Progenitor cell of endocrine pancreas (in vitro differentiated cells): Measurements from ENCODE around the gene RAB29. TPM values are rescaled to one million over a fixed set of nuclear protein-coding genes. Genes with fewer than 3 reads are reported as not detected.

Experiments used
- DNase-seq: peaks from one replicate; pipeline ENCODE4 v3.0.0; 2021; ENCODE audit warnings: low spot score; ENCODE audit not compliant: unreplicated experiment
- H3K27ac Mint-ChIP-seq: 2 replicates; pipeline ENCODE4 v1.8.0; 2021; ENCODE audit warnings: mild to moderate bottlenecking, moderate library complexity, mixed read lengths
- H3K27me3 Mint-ChIP-seq: 2 replicates; pipeline ENCODE4 v1.8.0; 2021; ENCODE audit warnings: mixed read lengths
- H3K36me3 Mint-ChIP-seq: 2 replicates; pipeline ENCODE4 v1.8.0; 2022; ENCODE audit warnings: mixed read lengths; ENCODE audit not compliant: insufficient read depth
- H3K4me1 Mint-ChIP-seq: 2 replicates; pipeline ENCODE4 v1.8.0; 2021; ENCODE audit warnings: low read depth, mixed read lengths
- H3K4me3 Mint-ChIP-seq: 2 replicates; pipeline ENCODE4 v1.8.0; 2021; ENCODE audit warnings: low read depth, mild to moderate bottlenecking, moderate library complexity, mixed read lengths
- H3K9me3 Mint-ChIP-seq: 2 replicates; pipeline ENCODE4 v1.8.0; 2021; ENCODE audit warnings: low read depth, mixed read lengths
- total RNA-seq: library from RNA; stranded (reverse); gene quantifications from 2 replicates; pipeline ENCODE4 v1.2.1, GENCODE V29; 2021
- TF ChIP-seq, protein P1 (sequence below): fragments of 200-600 bp; sonication (generic); IDR thresholded peaks from one replicate; pipeline ENCODE4 v1.5.0; 2021; ENCODE audit warnings: antibody characterized with exemption, mild to moderate bottlenecking; ENCODE audit not compliant: unreplicated experiment

RAB29 gene
- total RNA-seq, 1 donor from 2014 or later = 7.5 TPM

DNA sequence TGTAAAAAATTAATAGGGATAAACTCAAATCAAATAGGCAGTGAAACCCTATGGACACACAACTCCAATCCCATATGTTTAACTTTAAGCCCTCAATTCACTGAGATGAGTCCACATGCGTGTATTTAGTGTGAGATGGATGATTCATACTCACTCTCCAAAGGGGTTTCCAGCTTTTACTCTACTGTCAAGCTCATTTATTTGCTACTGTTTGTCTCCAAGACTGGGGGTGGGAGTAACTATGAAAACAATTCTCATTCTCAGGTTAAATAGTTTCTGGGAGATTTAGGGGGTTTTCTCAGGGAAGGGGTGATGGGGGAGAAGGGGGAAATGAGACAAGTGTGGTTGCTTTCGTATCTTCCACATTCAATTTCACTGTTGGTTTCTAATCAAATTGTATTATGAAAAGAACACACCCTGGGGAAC lies 2.7 kb downstream of the RAB29 start:
- DNase-seq = no peak
- no peaks in the 10 kb centered on the region for H3K36me3 Mint-ChIP-seq
- peaks cover 10% of the 10 kb centered on the region for H3K4me1 Mint-ChIP-seq
- peaks cover 37% of the 10 kb centered on the region for H3K27me3 Mint-ChIP-seq
- no peak overlapping the region for H3K27ac Mint-ChIP-seq
- H3K4me3 Mint-ChIP-seq = no peak overlapping the region
- H3K9me3 Mint-ChIP-seq = no peaks in the 10 kb centered on the region
- TF ChIP-seq, protein P1, sequence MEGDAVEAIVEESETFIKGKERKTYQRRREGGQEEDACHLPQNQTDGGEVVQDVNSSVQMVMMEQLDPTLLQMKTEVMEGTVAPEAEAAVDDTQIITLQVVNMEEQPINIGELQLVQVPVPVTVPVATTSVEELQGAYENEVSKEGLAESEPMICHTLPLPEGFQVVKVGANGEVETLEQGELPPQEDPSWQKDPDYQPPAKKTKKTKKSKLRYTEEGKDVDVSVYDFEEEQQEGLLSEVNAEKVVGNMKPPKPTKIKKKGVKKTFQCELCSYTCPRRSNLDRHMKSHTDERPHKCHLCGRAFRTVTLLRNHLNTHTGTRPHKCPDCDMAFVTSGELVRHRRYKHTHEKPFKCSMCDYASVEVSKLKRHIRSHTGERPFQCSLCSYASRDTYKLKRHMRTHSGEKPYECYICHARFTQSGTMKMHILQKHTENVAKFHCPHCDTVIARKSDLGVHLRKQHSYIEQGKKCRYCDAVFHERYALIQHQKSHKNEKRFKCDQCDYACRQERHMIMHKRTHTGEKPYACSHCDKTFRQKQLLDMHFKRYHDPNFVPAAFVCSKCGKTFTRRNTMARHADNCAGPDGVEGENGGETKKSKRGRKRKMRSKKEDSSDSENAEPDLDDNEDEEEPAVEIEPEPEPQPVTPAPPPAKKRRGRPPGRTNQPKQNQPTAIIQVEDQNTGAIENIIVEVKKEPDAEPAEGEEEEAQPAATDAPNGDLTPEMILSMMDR = no peak

- Mint-ChIP-seq H3K4me3 (no peak overlapping the region), H3K9me3 (no peaks in the 10 kb centered on the region), H3K27me3 (peaks cover 28% of the 10 kb centered on the region), H3K4me1 (peaks cover 10% of the 10 kb centered on the region), H3K36me3 (no peaks in the 10 kb centered on the region), H3K27ac (no peak overlapping the region)
- TF ChIP-seq, protein P1 = no peak
- DNase-seq = no peak
Measured at GRCh38 chr1:205770618-205771017, 4.7 kb downstream of the RAB29 start.

GRCh38 chr1:205769641-205770365 lies 5.5 kb downstream of the RAB29 start:
- peaks cover 7% of the 10 kb centered on the region for H3K4me1 Mint-ChIP-seq
- no peak overlapping the region for H3K27ac Mint-ChIP-seq
- H3K36me3 Mint-ChIP-seq = no peaks in the 10 kb centered on the region
- no peak overlapping the region for H3K4me3 Mint-ChIP-seq
- H3K27me3 Mint-ChIP-seq = peaks cover 22% of the 10 kb centered on the region
- TF ChIP-seq, protein P1 = no peak
- no peaks in the 10 kb centered on the region for H3K9me3 Mint-ChIP-seq
- no peak for DNase-seq

- TF ChIP-seq, protein P1 = no peak
Measured at GRCh38 chr1:205767248-205767647, 8.0 kb downstream of the RAB29 start.

GRCh38 chr1:205766570-205766969 lies 8.7 kb downstream of the RAB29 start:
- peaks cover 2% of the 10 kb centered on the region for H3K27me3 Mint-ChIP-seq
- DNase-seq = no peak
- H3K4me1 Mint-ChIP-seq = peaks cover 4% of the 10 kb centered on the region
- no peaks in the 10 kb centered on the region for H3K36me3 Mint-ChIP-seq
- TF ChIP-seq, protein P1 = no peak
- no peak overlapping the region for H3K27ac Mint-ChIP-seq
- no peaks in the 10 kb centered on the region for H3K9me3 Mint-ChIP-seq
- no peak overlapping the region for H3K4me3 Mint-ChIP-seq

More at GRCh38 chr1:205767248-205767647, 8.0 kb downstream of the RAB29 start:
- no peaks in the 10 kb centered on the region for H3K36me3 Mint-ChIP-seq
- H3K4me3 Mint-ChIP-seq = no peak overlapping the region
- no peak for DNase-seq
- no peak overlapping the region for H3K27ac Mint-ChIP-seq
- peaks cover 4% of the 10 kb centered on the region for H3K4me1 Mint-ChIP-seq
- no peaks in the 10 kb centered on the region for H3K9me3 Mint-ChIP-seq
- H3K27me3 Mint-ChIP-seq = peaks cover 2% of the 10 kb centered on the region
